ENCODE data around the gene SLC18A3. TPM values are rescaled to one million over a fixed set of nuclear protein-coding genes. Genes with fewer than 3 reads are reported as not detected.

The SLC18A3 gene
- polyA plus RNA-seq, 1 experiment: not detected

DNA sequence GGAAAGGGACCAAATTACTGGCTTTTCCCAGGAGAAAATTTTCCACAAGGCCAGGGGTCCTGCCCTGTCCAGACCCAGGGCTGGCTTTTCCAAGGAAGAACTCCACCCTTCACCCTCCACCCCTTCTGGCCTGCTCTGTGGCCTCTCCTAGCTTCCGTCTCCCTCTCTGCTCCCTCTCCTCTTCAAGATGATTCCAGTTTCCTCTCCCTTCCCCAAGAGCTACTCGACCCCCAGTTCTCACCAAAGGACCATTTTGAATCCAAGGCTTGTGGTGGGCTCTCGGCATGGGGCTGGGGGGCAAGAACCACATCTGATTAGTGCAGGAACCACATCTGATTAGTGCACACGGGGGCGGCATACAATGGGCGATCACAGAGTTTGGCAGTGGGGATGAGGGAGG lies 11.5 kb downstream of the SLC18A3 start:
- POLR2A ChIA-PET: no interaction called here
- Histone ChIP-seq H3K4me3 (ENCODE audit: low read depth, low read length) (no peak overlapping the region), H3K27me3 (ENCODE audit: control insufficient read depth, insufficient read depth, low read length) (peaks cover 19% of the 10 kb centered on the region), H3K36me3 (ENCODE audit: control insufficient read depth, insufficient read depth, low read length) (no peaks in the 10 kb centered on the region)
- no peak for DNase-seq (ENCODE audit: low read depth)
- CTCF ChIA-PET: interaction anchor here (0.8 to 1.0 kb wide), 2 partner anchors 9 to 46 kb away, joined by 3 to 4 read pairs; no protein-coding TSS in a partner anchor
- TF ChIP-seq CTCF (IDR thresholded peaks at IDR 0.05; ENCODE audit: insufficient read depth, low read depth, low read length): no peak

GRCh38 chr10:49622426-49623425 lies 12.6 kb downstream of the SLC18A3 start:
- CTCF ChIA-PET: no interaction called here
- TF ChIP-seq CTCF (IDR thresholded peaks at IDR 0.05; ENCODE audit: insufficient read depth, low read depth, low read length): no peak
- DNase-seq (ENCODE audit: low read depth): no peak
- no peaks in the 10 kb centered on the region for H3K36me3 ChIP-seq (ENCODE audit: control insufficient read depth, insufficient read depth, low read length)
- no peak overlapping the region for H3K4me3 ChIP-seq (ENCODE audit: low read depth, low read length)
- peaks cover 17% of the 10 kb centered on the region for H3K27me3 ChIP-seq (ENCODE audit: control insufficient read depth, insufficient read depth, low read length)
- POLR2A ChIA-PET: no interaction called here

- Histone ChIP-seq H3K36me3 (ENCODE audit: control insufficient read depth, insufficient read depth, low read length) (no peaks in the 10 kb centered on the region), H3K4me3 (ENCODE audit: low read depth, low read length) (no peak overlapping the region), H3K27me3 (ENCODE audit: control insufficient read depth, insufficient read depth, low read length) (peaks cover 12% of the 10 kb centered on the region)
- no peak for TF ChIP-seq CTCF (IDR thresholded peaks at IDR 0.05; ENCODE audit: insufficient read depth, low read depth, low read length)
- CTCF ChIA-PET: no interaction called here
- DNase-seq (ENCODE audit: low read depth): no peak
- POLR2A ChIA-PET: no interaction called here
Measured at GRCh38 chr10:49624629-49625028, 14.5 kb downstream of the SLC18A3 start.

DNA sequence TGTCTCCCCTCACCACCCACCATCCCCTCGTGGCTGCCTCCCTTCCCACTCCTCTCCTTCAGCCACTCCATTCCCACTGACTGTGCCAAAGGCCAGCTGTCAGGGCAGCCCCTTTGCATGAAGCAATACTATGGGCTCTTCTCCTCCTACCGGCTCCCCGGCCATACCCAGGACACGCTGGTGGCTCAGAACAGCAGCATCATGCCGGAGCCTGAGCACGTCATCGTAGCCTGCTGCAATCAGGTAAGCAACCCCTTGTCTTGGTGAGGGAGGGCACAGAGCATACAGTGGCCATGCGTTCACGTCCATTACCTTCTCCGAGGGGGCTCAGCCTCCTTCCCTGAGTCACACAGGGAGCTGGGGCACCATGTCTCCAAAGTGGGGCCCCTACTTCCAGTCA lies 15.3 kb downstream of the SLC18A3 start:
- Histone ChIP-seq H3K4me3 (ENCODE audit: low read depth, low read length) (no peak overlapping the region), H3K36me3 (ENCODE audit: control insufficient read depth, insufficient read depth, low read length) (no peaks in the 10 kb centered on the region), H3K27me3 (ENCODE audit: control insufficient read depth, insufficient read depth, low read length) (peaks cover 12% of the 10 kb centered on the region)
- CTCF ChIA-PET: no interaction called here
- POLR2A ChIA-PET: no interaction called here
- no peak for DNase-seq (ENCODE audit: low read depth)
- TF ChIP-seq CTCF (IDR thresholded peaks at IDR 0.05; ENCODE audit: insufficient read depth, low read depth, low read length): no peak

DNA sequence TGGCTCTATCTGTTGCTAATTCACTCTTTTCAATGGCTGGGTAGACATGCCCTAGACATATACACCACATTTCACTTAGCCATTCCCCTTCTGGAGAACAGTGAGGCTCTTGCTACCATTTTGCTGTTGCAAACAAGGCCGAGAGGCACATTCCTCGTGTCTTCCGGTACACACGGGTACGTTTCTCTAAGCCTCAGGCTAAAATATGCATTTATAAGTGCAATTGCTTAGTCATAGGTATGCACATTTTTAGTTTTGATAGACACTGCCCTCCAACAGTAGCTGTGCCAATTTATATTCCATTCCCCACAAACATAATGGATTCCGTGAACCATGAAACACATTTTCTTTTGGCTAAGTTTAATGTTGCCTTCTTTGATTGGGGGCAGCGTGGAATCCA lies 16.9 kb downstream of the SLC18A3 start:
- H3K36me3 ChIP-seq (ENCODE audit: control insufficient read depth, insufficient read depth, low read length): no peaks in the 10 kb centered on the region
- no peak for DNase-seq (ENCODE audit: low read depth)
- no peak overlapping the region for H3K4me3 ChIP-seq (ENCODE audit: low read depth, low read length)
- CTCF ChIA-PET: no interaction called here
- POLR2A ChIA-PET: no interaction called here
- no peak for TF ChIP-seq CTCF (IDR thresholded peaks at IDR 0.05; ENCODE audit: insufficient read depth, low read depth, low read length)
- peaks cover 8% of the 10 kb centered on the region for H3K27me3 ChIP-seq (ENCODE audit: control insufficient read depth, insufficient read depth, low read length)

Data from BJ (cell line).